GM21526 (cell line): ENCODE measurements around the gene BACE2.

ENCODE experiments used
- ATAC-seq: cut with Tn5 transposase; IDR thresholded peaks from one replicate; pipeline ENCODE4 v1.9.1; 2021; ENCODE audit warnings: moderate library complexity; ENCODE audit not compliant: unreplicated experiment, low FRiP score

BACE2 gene

GRCh38 chr21:41147096-41147978 lies 20.6 kb upstream of the BACE2 start:
- no peak for ATAC-seq

DNA sequence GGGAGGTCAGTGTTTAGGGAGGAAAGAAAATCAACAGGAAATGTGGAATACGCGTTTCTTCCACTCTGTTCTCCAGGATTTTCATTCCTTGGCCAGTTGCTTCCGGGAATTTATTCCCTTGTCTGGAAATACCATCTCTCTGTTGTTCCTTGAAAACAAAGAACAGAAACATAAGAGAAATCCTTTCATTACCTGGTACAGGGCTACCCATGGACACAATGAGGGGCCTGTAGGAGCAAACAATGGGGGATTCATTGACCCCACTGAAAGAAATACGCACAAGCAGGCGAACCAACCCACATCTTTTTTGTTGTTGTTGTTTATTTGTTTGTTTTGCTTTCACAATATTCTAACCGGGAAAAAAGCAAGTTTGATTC lies 20.0 kb upstream of the BACE2 start:
- no peak for ATAC-seq

DNA sequence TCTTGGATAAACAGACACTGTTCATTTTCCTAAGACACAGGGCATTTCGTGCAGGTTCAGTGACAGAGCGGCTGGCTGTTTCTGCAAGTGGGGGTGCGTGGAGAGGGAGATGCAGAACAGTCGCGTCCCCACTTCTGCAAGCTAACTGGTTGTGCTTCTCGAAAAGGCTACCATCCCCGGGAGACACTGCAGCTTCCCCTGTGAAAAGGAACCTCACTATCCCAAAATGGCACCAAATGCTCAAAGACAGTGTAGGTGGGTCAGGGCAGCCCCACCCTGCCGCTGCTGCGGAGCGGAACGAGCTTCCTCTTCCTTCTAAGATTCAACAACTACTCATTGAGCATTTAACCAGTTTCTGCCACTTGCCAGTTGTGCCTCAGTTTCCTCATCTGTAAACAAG lies 19.2 kb upstream of the BACE2 start:
- no peak for ATAC-seq

DNA sequence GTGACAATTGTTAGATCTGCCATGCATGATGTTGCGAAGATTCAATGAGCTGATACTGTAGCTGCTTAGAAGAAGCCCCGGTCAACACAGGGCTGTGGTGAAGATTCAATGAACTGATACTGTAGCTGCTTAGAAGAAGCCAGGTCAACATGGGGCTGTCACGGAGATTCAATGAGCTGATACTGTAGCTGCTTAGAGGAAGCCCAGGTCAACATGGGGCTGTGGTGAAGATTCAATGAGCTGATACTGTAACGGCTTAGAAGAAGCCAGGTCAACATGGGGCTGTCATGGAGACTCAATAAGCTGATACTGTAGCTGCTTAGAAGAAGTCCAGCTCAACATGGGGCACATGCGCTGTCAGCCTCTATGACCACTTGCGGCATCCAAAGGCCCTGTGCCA lies 18.8 kb upstream of the BACE2 start:
- no peak for ATAC-seq

- ATAC-seq, result no peak
These were observed 15.8 kb upstream of the BACE2 start for GRCh38 chr21:41152147-41152546.

- no peak for ATAC-seq
These were observed 14.5 kb upstream of the BACE2 start for GRCh38 chr21:41153443-41153842.

DNA sequence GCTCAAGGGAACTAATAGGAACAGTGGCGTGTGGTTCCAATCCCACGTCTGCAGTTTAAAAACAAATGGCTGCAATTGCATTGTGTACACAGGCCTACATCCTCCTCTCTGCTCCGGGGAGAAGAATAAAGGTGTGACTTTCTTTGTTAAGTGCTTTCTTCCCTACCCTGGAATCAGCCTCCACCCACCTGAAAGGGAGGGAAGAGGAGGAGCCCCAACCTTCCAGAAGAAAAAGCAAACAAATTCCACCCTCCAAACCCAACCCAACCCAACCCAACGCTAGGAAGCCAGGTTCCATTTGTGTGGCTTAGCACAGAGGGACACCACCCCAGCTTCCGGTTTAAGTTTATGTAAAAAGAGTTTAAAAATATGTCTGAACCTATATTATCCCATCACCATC lies 11.8 kb upstream of the BACE2 start:
- no peak for ATAC-seq

DNA sequence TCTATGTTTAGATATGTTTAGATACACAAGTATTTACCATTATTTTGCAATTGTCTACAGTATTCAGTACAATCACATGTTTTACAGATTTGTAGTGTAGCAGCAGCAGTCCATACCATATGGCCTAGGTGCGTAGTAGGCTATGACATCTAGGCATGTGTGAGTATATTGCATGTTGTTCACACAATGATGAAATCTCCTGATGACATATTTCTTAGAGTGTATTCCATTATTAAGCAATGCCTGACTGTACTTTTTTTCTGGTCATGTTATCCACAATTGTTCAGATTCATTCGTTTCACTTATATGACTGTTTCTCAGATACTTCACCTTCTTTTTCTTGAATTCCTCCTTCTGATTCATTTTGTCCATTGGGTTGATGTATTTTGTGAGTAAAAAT lies 9.9 kb upstream of the BACE2 start:
- no peak for ATAC-seq

GRCh38 chr21:41160036-41160435 lies 7.9 kb upstream of the BACE2 start:
- no peak for ATAC-seq

- ATAC-seq, result no peak
These were observed 6.5 kb upstream of the BACE2 start for GRCh38 chr21:41161428-41161827.

DNA sequence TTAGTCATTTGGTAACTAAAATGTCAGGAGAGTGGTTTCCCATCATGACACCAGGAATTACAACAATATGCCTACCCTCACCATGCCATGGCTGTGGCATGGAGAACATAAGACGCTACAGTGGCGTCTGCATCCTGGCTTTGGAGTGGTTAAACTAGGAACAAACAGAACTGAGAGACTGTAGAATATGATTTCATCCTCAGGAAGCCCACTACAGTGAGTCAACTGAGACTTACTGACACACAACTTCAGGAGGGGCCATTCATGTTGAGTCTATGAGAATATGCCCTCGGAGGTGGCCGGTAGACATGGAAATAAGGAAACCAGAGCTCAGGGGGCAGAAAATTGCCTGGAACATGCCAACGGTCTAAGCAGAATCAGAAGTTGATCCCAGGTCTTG lies 5.9 kb upstream of the BACE2 start:
- ATAC-seq, result no peak

- no peak for ATAC-seq
These were observed 4.9 kb upstream of the BACE2 start for GRCh38 chr21:41163091-41163490.

- no peak for ATAC-seq
These were observed 3.9 kb upstream of the BACE2 start for GRCh38 chr21:41164052-41164451.

- ATAC-seq, result no peak
These were observed 2.8 kb upstream of the BACE2 start for GRCh38 chr21:41164981-41165655.

GRCh38 chr21:41166884-41167283 lies 1.1 kb upstream of the BACE2 start:
- no peak for ATAC-seq

DNA sequence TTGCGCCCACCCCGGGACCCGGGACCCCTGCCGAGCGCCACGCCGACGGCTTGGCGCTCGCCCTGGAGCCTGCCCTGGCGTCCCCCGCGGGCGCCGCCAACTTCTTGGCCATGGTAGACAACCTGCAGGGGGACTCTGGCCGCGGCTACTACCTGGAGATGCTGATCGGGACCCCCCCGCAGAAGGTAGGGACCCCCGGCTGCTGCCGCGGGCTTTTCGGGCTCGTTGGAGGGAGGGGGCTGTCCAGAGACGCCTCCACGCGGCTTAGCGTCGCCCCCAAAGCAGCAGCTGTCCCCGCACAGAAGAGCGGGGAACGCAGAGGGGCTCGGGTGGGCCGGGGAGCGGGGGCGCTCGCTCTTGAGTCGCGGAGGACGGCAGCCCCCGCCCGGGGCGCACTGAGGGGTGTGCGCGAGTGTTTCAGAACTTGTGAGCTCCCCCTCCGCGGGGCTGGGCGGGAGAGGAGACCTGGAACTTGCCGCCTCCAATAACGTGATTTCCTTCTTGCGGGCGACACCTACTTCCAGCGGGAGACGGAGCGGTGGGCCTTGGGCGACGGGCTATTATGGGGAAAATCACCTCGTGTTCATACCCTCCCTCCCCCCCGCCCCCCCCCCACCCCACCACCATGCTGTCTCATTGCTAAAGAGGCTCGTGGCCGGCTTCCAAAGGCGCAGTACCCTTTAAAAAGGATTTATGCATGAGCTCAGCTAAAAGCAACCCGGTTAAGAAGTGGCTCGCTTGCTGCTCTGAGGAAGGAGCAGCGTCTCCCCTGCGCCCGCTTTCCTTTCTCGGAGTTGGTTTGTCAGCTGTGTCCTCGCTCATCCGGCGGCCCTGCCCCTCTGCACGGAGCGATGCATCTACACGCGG lies 664 bp downstream of the BACE2 start:
- no peak for ATAC-seq

GRCh38 chr21:41169258-41169576 lies 1.3 kb downstream of the BACE2 start:
- no peak for ATAC-seq

GRCh38 chr21:41169701-41170100 lies 1.7 kb downstream of the BACE2 start:
- ATAC-seq, result no peak

DNA sequence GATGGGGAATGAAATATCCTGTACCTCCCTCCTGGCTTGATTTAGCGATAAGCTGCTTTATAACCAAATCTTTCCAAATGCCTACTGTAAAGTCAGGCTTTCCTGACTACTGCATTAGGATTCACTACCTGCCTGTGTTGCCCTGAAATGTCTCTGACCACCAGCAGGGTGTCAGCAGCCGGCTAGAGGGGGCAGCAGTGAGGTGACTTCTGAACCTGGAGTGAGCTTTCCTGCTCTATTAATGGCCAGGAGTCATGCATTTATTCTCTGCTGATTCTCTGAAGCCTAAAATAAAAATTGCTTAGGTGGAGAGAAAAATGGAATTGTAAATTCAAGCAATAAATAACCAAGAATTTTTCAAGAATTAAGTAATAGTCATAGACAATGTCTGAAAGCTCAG lies 2.5 kb downstream of the BACE2 start:
- ATAC-seq, result no peak

DNA sequence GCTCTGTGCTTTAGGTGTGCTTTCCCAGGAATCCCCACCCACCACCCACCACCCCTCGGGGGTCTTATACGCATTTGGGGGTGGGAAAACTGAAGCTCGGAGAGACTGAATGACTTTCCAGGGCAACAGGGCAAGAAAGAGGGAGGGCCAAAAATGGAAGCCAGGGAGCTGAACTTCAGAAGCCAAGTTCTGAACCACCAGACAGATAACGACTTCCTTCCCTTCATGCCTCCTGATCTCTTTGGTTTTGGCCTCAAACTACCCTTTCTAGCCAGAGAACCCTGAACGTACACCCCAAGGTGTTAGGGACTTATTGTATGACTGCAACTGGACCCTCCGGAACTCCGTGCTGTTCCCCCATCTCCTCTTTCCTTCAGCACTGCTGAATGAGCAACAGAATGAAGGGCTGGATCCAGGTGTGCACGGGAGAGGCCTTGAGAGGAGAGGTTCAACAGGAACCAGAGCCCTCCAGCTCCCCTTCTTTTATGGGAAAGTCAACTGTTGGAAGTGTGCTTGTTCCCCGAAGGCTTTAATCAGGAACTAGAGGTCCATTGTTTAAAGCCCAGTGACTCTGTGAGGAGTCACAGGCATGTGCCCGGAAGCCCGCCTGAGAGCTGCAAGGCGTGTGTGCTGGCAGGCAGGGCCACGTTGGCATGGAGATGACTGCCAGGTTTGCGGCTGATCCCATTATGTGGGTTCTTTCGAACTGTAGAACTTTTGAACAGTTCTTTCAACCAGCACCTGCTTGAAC lies 3.1 kb downstream of the BACE2 start:
- ATAC-seq, result no peak

GRCh38 chr21:41175080-41175479 lies 7.1 kb downstream of the BACE2 start:
- ATAC-seq, result no peak
